Left ventricle myocardium inferior (tissue), 1 donor: Measurements from ENCODE around the gene ARMH2. TPM values are rescaled to one million over a fixed set of nuclear protein-coding genes. Genes with fewer than 3 reads are reported as not detected.

Source experiments
- DNase-seq: peaks from one replicate; pipeline ENCODE4 v3.0.0-alpha.2; 2020
- H3K27ac ChIP-seq: fragments of 200-600 bp; replicated peaks from 2 replicates; pipeline ENCODE4 v1.8.0; 2021
- H3K27me3 ChIP-seq: fragments of 200-600 bp; 2 replicates; pipeline ENCODE4 v1.8.0; 2021; ENCODE audit warnings: low read depth
- H3K36me3 ChIP-seq: fragments of 200-600 bp; 2 replicates; pipeline ENCODE4 v1.8.0; 2021
- H3K4me1 ChIP-seq: fragments of 200-600 bp; 2 replicates; pipeline ENCODE4 v1.8.0; 2021
- H3K4me3 ChIP-seq: fragments of 200-600 bp; 2 replicates; pipeline ENCODE4 v1.8.0; 2021; ENCODE audit warnings: mild to moderate bottlenecking, moderate library complexity
- H3K9me3 ChIP-seq: fragments of 200-600 bp; replicated peaks from 2 replicates; pipeline ENCODE4 v1.8.0; 2021
- CTCF ChIP-seq: fragments of 200-600 bp; IDR thresholded peaks from 2 replicates; pipeline ENCODE4 v1.8.0; 2021; ENCODE audit warnings: antibody characterized with exemption, mild to moderate bottlenecking, borderline replicate concordance
- intact Hi-C: fragments of 100-400 bp; cut with micrococcal nuclease; formaldehyde crosslinking; loops from one replicate; pipeline ENCODE4 v1.11.0; 2022
- total RNA-seq: library from RNA; stranded (reverse); fragmentation: NEBNext Ultra II Directional; extraction: Animal tissue kit (Norgen Biotek cat#: 25700); gene quantifications from one replicate; pipeline ENCODE4 v1.2.1, GENCODE V29; 2021
- donor health status: DM: no; HTN: yes; CAD: no; lungs with severe emphysema.

The ARMH2 gene
- total RNA-seq, 1 donor from 2014 or later, result not detected

DNA sequence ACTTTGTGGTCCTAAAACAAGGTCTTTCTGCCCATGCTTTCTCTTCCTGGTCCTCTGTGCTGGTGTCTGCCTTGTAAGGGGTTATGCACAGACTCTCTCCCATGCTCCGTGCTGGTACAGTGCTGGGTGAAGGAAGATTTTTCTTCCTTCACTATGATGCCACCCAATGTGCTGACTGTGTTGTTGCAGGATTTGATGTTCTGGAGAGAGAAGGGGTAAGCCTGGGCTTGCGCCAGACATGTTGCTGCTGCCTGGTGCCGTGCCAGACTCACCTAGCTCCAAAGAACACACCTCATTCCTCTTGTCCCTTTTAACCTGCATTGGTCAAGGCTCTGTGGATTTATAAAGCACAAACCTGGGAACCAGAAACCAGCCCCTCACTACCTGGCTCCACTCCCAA, 28.4 kb upstream of the ARMH2 start:
- no peak overlapping the region for H3K27ac ChIP-seq
- no peaks in the 10 kb centered on the region for H3K4me1 ChIP-seq
- no peaks in the 10 kb centered on the region for H3K9me3 ChIP-seq
- TF ChIP-seq CTCF, result no peak
- H3K27me3 ChIP-seq, result no peaks in the 10 kb centered on the region
- peaks cover 24% of the 10 kb centered on the region for H3K36me3 ChIP-seq
- intact Hi-C loops, result no loop called here
- no peak overlapping the region for H3K4me3 ChIP-seq
- no peak for DNase-seq

- peaks cover 24% of the 10 kb centered on the region for H3K36me3 ChIP-seq
Measured at GRCh38 chr6:24825130-24825630, 26.5 kb upstream of the ARMH2 start.

GRCh38 chr6:24824142-24824938, 25.6 kb upstream of the ARMH2 start:
- TF ChIP-seq CTCF, result no peak
- H3K4me3 ChIP-seq, result no peak overlapping the region
- intact Hi-C loops, result no loop called here
- H3K27me3 ChIP-seq, result no peaks in the 10 kb centered on the region
- H3K27ac ChIP-seq, result no peak overlapping the region
- no peaks in the 10 kb centered on the region for H3K9me3 ChIP-seq
- H3K4me1 ChIP-seq, result no peaks in the 10 kb centered on the region
- no peak for DNase-seq
- peaks cover 24% of the 10 kb centered on the region for H3K36me3 ChIP-seq

More at GRCh38 chr6:24825130-24825630, 26.5 kb upstream of the ARMH2 start:
- Histone ChIP-seq H3K27ac (no peak overlapping the region), H3K27me3 (no peaks in the 10 kb centered on the region), H3K4me3 (no peak overlapping the region), H3K4me1 (no peaks in the 10 kb centered on the region), H3K9me3 (no peaks in the 10 kb centered on the region)
- TF ChIP-seq CTCF, result no peak
- no peak for DNase-seq
- intact Hi-C loops, result no loop called here

GRCh38 chr6:24823185-24823584, 24.5 kb upstream of the ARMH2 start:
- Histone ChIP-seq H3K27ac (no peak overlapping the region), H3K4me1 (no peaks in the 10 kb centered on the region), H3K27me3 (no peaks in the 10 kb centered on the region), H3K4me3 (no peak overlapping the region), H3K9me3 (no peaks in the 10 kb centered on the region), H3K36me3 (peaks cover 24% of the 10 kb centered on the region)
- intact Hi-C loops, result no loop called here
- no peak for TF ChIP-seq CTCF
- DNase-seq, result no peak

GRCh38 chr6:24822696-24823095, 24.0 kb upstream of the ARMH2 start:
- DNase-seq, result no peak
- Histone ChIP-seq H3K4me1 (no peaks in the 10 kb centered on the region), H3K27me3 (no peaks in the 10 kb centered on the region), H3K4me3 (no peak overlapping the region), H3K36me3 (peaks cover 21% of the 10 kb centered on the region), H3K9me3 (no peaks in the 10 kb centered on the region), H3K27ac (no peak overlapping the region)
- TF ChIP-seq CTCF, result no peak
- intact Hi-C loops, result no loop called here
